PC-9 (cell line): Measurements from ENCODE around the gene BRD3OS.

Experiments used
- EZH2 ChIP-seq: fragments of 200-600 bp; sonication (generic); IDR thresholded peaks from 2 replicates; pipeline ENCODE4 v1.8.0; 2017; ENCODE audit warnings: antibody characterized with exemption, low read depth
- TF ChIP-seq, protein P1 (sequence below): fragments of 200-600 bp; sonication (generic); conservative IDR thresholded peaks from 2 replicates; pipeline ENCODE4 v1.6.1; 2017; ENCODE audit warnings: mixed run types, antibody characterized with exemption, mild to moderate bottlenecking, moderate library complexity

DNA sequence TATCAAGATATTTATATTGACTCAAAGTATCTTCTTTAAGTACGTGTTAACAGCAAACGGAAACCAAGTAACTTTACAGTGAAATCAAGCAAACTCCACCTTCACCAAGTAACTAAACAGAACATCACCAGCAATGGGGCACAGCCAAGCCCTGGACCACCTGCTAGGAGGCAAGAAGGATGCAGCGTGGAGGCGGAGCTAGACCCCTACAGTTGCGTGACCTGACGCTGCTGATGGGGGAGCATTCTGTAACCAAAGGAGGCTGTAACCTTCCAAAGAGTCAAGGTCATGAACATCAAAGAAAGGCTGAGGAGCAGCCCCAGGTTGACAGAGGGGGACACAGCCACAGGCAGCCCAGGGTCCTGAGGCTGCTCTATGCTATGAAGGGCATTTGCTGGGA is 39.2 kb upstream of the BRD3OS start:
- TF ChIP-seq, protein P1, sequence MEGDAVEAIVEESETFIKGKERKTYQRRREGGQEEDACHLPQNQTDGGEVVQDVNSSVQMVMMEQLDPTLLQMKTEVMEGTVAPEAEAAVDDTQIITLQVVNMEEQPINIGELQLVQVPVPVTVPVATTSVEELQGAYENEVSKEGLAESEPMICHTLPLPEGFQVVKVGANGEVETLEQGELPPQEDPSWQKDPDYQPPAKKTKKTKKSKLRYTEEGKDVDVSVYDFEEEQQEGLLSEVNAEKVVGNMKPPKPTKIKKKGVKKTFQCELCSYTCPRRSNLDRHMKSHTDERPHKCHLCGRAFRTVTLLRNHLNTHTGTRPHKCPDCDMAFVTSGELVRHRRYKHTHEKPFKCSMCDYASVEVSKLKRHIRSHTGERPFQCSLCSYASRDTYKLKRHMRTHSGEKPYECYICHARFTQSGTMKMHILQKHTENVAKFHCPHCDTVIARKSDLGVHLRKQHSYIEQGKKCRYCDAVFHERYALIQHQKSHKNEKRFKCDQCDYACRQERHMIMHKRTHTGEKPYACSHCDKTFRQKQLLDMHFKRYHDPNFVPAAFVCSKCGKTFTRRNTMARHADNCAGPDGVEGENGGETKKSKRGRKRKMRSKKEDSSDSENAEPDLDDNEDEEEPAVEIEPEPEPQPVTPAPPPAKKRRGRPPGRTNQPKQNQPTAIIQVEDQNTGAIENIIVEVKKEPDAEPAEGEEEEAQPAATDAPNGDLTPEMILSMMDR: no peak
- no peak for TF ChIP-seq EZH2
